Measurements from ENCODE around the gene PIK3AP1. TPM values are rescaled to one million over a fixed set of nuclear protein-coding genes. Genes with fewer than 3 reads are reported as not detected.
A peak's percentile ranks its signal among the peaks of the same experiment; 100 is the strongest.

PIK3AP1 gene
- total and polyA plus RNA-seq, 10 of the 15 experiments (the other 5 are each of a cell fraction or from before 2014, with no cell fraction given) = 26.2 to 306 (median 119) TPM

- TF ChIP-seq YBX1 (IDR thresholded peaks at IDR 0.05) (no peak), KLF5 (IDR thresholded peaks at IDR 0.05; ENCODE audit: partially characterized antibody) (no peak), FOXM1 (IDR thresholded peaks at IDR 0.05; ENCODE audit: low read depth, low read length) (no peak), HDAC2 (IDR thresholded peaks at IDR 0.05) (no peak), SMARCA5 (IDR thresholded peaks at IDR 0.05) (peak; percentile 21; the same call in 1 of the 2 replicates), CHD4 (IDR thresholded peaks at IDR 0.05) (no peak), MYC (IDR thresholded peaks at IDR 0.05; ENCODE audit: insufficient read depth, insufficient read length, insufficient replicate concordance, low read length, severe bottlenecking) (no peak), HSF1 (IDR thresholded peaks at IDR 0.05; ENCODE audit: low read depth, low read length) (no peak), MTA2 (IDR thresholded peaks at IDR 0.05; ENCODE audit: low read depth) (peak; percentile 61), TAF1 (IDR thresholded peaks at IDR 0.05; ENCODE audit: borderline replicate concordance, low read depth, low read length) (peak; percentile 57; the same call in 1 of the 2 replicates), STAT3 (IDR thresholded peaks at IDR 0.05; ENCODE audit: low read depth, low read length) (no peak), RCOR1 (conservative IDR thresholded peaks at IDR 0.05; ENCODE audit: low read depth, low read length) (no peak), SUPT20H (IDR thresholded peaks at IDR 0.05; ENCODE audit: borderline replicate concordance, control insufficient read depth, low read depth, low read length) (no peak), EED (IDR thresholded peaks at IDR 0.05; ENCODE audit: low read depth) (peak; percentile 16; the same call in 1 of the 2 replicates), EP300 (IDR thresholded peaks at IDR 0.05; ENCODE audit: borderline replicate concordance in 1 of 2, control insufficient read depth in 1 of 2, low read depth in 2 of 2, low read length in 2 of 2) (0 out of 4 replicates have a peak, but pooled peaks of 1 of the 2 experiments have one; percentile 35), CREB1 (IDR thresholded peaks at IDR 0.05; ENCODE audit: low read depth) (no peak), JUNB (IDR thresholded peaks at IDR 0.05) (no peak), SREBF1 (IDR thresholded peaks at IDR 0.05; ENCODE audit: low read length) (no peak), RBBP5 (conservative IDR thresholded peaks at IDR 0.05) (no peak), ZNF217 (IDR thresholded peaks at IDR 0.05) (no peak)
- TF ChIP-seq, protein P1, sequence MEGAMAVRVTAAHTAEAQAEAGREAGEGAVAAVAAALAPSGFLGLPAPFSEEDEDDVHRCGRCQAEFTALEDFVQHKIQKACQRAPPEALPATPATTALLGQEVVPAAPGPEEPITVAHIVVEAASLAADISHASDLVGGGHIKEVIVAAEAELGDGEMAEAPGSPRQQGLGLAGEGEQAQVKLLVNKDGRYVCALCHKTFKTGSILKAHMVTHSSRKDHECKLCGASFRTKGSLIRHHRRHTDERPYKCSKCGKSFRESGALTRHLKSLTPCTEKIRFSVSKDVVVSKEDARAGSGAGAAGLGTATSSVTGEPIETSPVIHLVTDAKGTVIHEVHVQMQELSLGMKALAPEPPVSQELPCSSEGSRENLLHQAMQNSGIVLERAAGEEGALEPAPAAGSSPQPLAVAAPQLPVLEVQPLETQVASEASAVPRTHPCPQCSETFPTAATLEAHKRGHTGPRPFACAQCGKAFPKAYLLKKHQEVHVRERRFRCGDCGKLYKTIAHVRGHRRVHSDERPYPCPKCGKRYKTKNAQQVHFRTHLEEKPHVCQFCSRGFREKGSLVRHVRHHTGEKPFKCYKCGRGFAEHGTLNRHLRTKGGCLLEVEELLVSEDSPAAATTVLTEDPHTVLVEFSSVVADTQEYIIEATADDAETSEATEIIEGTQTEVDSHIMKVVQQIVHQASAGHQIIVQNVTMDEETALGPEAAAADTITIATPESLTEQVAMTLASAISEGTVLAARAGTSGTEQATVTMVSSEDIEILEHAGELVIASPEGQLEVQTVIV (IDR thresholded peaks at IDR 0.05; ENCODE audit: borderline replicate concordance, partially characterized antibody) = no peak
- TF ChIP-seq, protein P2, sequence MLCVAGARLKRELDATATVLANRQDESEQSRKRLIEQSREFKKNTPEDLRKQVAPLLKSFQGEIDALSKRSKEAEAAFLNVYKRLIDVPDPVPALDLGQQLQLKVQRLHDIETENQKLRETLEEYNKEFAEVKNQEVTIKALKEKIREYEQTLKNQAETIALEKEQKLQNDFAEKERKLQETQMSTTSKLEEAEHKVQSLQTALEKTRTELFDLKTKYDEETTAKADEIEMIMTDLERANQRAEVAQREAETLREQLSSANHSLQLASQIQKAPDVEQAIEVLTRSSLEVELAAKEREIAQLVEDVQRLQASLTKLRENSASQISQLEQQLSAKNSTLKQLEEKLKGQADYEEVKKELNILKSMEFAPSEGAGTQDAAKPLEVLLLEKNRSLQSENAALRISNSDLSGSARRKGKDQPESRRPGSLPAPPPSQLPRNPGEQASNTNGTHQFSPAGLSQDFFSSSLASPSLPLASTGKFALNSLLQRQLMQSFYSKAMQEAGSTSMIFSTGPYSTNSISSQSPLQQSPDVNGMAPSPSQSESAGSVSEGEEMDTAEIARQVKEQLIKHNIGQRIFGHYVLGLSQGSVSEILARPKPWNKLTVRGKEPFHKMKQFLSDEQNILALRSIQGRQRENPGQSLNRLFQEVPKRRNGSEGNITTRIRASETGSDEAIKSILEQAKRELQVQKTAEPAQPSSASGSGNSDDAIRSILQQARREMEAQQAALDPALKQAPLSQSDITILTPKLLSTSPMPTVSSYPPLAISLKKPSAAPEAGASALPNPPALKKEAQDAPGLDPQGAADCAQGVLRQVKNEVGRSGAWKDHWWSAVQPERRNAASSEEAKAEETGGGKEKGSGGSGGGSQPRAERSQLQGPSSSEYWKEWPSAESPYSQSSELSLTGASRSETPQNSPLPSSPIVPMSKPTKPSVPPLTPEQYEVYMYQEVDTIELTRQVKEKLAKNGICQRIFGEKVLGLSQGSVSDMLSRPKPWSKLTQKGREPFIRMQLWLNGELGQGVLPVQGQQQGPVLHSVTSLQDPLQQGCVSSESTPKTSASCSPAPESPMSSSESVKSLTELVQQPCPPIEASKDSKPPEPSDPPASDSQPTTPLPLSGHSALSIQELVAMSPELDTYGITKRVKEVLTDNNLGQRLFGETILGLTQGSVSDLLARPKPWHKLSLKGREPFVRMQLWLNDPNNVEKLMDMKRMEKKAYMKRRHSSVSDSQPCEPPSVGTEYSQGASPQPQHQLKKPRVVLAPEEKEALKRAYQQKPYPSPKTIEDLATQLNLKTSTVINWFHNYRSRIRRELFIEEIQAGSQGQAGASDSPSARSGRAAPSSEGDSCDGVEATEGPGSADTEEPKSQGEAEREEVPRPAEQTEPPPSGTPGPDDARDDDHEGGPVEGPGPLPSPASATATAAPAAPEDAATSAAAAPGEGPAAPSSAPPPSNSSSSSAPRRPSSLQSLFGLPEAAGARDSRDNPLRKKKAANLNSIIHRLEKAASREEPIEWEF (IDR thresholded peaks at IDR 0.05; ENCODE audit: insufficient replicate concordance, low read depth, low read length) = no peak
These were observed at the start of gene PIK3AP1 (continued) for GRCh38 chr10:96720422-96721206.

All from GM12878 (cell line).